HG03354 (cell line): Measurements from ENCODE around the gene HMGN3.
A peak's percentile ranks its signal among the peaks of the same experiment; 100 is the strongest.
"Not testable (repeated sequence)": the region's sequence is repeated elsewhere in the genome, so short reads cannot be mapped to it uniquely, and the experiment has no call there.

ENCODE experiments used
- ATAC-seq: cut with Tn5 transposase; IDR thresholded peaks from one replicate; pipeline ENCODE4 v1.9.1; 2021; ENCODE audit warnings: mild to moderate bottlenecking; ENCODE audit not compliant: unreplicated experiment, poor library complexity, severe bottlenecking

Gene HMGN3

GRCh38 chr6:79234150-79235022, at the start of gene HMGN3:
Gene HMGN3, minus strand, starts transcription at chr6:79234682.
- peak; percentile 93 for ATAC-seq

GRCh38 chr6:79280756-79281155, 46.3 kb upstream of the HMGN3 start:
- ATAC-seq: no peak

GRCh38 chr6:79277109-79277508, 42.6 kb upstream of the HMGN3 start:
- no peak for ATAC-seq

GRCh38 chr6:79269877-79270276, 35.4 kb upstream of the HMGN3 start:
- no peak for ATAC-seq

- no peak for ATAC-seq
Observed at GRCh38 chr6:79267128-79267527, 32.6 kb upstream of the HMGN3 start.

DNA sequence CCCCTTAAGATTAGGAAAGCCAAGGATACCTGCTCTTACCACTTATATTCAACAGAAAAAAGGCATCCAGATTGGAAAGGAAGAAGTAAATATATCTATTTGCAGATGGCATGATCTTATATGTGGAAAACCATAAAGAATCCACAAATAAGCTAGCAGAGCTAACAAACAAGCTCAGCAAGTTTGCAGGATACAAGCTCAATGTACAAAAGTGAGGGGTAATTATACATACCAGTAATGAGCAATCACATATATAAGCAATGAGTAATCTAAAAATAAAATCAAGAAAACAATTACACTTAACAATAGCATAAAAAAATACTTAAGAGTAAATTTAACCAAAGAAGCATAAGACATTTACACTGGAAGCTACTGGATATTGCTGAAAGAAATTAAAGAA, 31.6 kb upstream of the HMGN3 start:
- no peak for ATAC-seq

DNA sequence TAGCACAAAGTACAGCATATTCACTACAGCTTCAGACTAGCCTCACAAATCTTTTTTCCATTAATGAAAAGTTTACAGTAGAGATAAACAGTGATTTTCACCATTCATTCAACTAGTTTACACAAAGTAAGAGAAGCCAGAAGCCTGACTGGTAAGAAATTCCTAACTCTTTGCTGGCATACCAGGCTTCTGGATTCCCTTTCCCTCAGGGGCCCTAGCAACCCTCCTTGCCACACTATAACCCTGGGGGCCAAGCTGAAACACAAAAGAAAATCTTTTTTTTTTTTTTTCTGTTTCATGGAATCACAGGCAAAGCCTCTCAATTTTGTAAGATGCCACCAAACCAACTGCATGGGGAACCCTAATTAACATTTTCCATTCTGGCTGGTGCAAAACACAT, 28.9 kb upstream of the HMGN3 start:
- ATAC-seq: no peak

GRCh38 chr6:79261666-79262065, 27.2 kb upstream of the HMGN3 start:
- ATAC-seq: no peak

GRCh38 chr6:79260772-79261171, 26.3 kb upstream of the HMGN3 start:
- ATAC-seq: no peak

GRCh38 chr6:79257381-79258205, 23.1 kb upstream of the HMGN3 start:
- ATAC-seq: no peak

DNA sequence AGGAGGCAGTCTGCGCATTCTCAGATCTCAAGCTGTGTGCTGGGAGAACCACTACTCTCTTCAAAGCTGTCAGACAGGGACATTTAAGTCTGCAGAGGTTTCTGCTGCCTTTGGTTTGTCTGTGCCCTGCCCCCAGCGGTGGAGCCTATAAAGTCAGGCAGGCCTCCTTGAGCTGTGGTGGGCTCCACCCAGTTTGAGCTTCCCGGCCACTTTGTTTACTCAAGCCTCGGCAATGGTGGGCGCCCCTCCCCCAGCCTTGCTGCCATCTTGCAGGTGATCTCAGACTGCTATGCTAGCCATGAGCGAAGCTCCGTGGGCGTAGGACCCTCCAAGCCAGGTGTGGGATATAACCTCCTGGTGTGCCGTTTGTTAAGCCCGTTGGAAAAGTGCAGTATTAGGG, 22.3 kb upstream of the HMGN3 start:
- not testable (repeated sequence) for ATAC-seq

- not testable (repeated sequence) for ATAC-seq
Observed at GRCh38 chr6:79255086-79255485, 20.6 kb upstream of the HMGN3 start.

DNA sequence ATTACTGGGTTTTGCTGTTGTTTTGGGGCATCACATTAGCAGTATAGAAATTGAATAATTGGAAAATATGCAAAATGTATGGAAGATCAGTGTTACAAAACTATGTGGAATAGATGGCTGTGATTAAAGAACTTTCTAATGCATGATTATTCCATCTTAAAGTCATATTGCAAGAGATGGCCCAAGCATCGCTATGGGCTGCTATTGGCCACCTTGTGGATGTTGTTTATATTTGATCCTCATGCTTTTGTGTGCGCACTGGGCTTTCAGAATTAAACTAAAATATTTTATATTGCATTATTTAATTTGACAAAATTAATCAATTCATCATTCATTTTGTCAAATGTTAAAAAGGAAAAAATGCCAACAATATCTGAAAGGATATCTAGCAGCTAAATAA, 16.1 kb upstream of the HMGN3 start:
- ATAC-seq: no peak

DNA sequence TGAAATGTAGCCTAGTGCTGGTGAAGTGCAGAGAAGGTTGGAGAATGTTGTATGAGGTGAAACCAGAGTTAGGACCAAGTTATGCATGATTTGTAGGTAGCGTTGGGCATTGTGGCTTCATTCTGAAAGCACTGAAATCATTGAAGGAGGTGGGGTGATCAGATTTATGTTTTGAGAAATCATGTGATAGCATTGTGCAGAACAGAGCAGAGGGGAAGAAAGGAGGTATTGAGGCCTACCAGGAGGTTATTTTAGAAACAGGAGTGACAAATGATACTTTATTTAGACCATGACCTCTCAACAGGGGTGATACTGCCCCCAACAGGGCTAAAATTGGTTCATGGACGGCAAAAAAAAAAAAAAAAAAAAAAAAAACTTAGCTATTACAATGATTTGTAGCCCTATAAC, 15.6 kb upstream of the HMGN3 start:
- ATAC-seq: peak; percentile 65

DNA sequence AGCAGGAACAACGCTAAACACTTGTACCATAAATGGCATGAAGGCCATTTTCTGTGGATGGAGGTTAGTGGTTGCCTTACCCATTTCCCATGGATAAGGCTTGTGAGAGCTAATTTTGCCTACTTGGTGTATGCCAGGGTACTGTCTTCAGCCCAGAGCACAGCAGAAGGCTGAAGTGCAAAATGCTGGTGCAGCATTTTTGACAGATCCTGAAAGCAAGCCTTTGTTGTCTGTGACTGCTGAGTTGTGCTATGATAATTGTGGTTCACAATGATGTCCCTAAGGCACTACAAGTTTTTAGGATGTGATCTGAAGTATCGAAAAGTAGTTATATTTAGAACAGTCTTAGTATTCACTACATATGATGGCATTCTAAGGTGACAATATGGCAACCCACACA, 14.7 kb upstream of the HMGN3 start:
- no peak for ATAC-seq

DNA sequence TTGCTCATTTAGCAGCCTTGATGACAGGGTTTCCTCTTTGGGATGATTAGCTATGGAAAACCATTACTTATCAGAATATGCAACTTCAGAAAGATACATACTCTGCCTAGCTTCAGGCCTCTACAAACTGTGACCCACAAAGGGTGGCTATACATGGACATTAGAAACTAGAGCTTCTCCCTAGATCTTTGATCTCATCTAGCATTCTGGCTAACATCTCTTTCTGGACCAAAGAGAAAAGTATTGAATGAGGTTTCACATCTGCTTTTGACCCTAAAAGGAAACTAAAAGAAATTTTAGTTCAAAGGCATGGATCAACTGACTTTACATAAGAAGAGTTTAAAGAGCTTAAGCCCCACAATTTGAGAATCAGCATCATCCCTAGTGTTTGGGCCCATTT, 12.4 kb upstream of the HMGN3 start:
- ATAC-seq: peak; percentile 86

DNA sequence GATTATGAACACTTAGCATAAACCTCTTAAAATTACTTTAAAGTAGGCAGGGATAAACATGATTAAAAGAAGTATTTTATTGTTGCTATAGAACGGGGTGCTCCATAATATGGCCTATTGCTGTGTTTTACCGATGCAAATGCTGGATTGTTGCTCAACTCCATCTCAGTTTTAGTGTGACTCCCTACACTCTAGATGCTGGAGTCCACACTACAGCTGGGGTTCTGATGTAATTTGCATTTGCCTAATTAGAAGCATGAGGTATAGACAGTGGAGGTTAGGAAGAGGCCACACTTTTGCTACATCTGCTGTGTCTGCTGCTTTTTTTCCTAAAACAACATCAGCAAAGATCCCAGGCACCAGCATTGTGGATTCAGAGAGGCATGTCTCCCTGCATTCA, 6.7 kb upstream of the HMGN3 start:
- no peak for ATAC-seq

DNA sequence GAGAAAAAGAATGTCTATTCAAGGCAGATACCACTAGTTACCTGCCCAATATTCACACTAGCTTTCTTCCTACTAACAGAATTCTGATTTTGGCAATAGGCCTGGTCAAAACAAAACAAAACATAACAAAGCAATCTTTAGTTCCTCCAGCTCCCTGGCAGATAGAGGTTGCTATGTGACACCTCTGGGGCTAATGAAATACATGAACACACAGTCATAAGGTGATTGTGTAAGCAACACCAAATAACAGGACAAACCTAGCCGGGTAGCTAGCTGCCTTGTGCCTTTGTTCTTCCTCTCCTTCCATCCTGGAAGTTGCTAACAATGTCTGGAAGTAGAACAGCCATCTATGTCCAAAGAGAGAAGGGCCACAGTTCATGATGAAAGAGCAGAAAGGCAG, 6.0 kb upstream of the HMGN3 start:
- ATAC-seq: peak; percentile 45

DNA sequence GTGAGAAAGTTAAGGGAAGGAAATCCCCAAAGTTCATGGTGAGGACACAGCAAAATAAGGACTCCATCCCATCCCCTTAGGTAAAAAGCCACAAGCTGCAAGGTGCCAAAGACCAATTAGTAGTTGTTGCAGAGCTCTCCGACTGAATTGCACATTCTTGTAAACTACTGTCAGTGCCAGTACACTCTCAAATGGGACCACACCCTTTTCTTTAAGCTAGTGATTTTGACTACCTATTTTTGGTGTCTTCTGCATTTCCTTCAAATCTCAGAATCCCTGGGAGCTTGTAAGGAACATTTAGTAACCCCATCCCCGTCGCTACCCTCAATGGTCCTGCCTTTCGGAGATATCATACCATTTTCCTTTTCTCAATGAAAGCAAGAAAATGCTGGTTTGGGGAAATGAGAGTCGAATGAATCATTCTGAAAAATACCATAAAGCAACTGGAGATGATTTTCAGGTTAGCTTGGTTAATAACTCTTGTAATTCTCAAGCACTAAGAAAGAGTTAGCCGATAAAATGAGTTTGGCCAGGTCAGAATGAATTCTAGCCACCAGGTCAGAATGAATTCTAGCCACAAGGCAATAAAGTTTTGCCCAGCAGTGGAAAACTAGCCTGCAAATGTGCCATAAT, 5.2 kb upstream of the HMGN3 start:
- ATAC-seq: peak; percentile 48

- ATAC-seq: no peak
Observed at GRCh38 chr6:79238919-79239318, 4.4 kb upstream of the HMGN3 start.
